ENCODE results near the gene IFNA10.
"Not testable (repeated sequence)": the region's sequence is repeated elsewhere in the genome, so short reads cannot be mapped to it uniquely, and the experiment has no call there.

IFNA10 gene

GRCh38 chr9:21213411-21214326 lies 6.7 kb upstream of the IFNA10 start:
- not testable (repeated sequence) for H3K9me3 Mint-ChIP-seq; H3K36me3 Mint-ChIP-seq (ENCODE audit: low read depth); H3K4me3 Mint-ChIP-seq; H3K27ac Mint-ChIP-seq; H3K4me1 Mint-ChIP-seq; DNase-seq
- H3K27me3 Mint-ChIP-seq (ENCODE audit: low read depth, poor library complexity): peaks cover 10% of the 10 kb centered on the region
- TF ChIP-seq, protein P1, sequence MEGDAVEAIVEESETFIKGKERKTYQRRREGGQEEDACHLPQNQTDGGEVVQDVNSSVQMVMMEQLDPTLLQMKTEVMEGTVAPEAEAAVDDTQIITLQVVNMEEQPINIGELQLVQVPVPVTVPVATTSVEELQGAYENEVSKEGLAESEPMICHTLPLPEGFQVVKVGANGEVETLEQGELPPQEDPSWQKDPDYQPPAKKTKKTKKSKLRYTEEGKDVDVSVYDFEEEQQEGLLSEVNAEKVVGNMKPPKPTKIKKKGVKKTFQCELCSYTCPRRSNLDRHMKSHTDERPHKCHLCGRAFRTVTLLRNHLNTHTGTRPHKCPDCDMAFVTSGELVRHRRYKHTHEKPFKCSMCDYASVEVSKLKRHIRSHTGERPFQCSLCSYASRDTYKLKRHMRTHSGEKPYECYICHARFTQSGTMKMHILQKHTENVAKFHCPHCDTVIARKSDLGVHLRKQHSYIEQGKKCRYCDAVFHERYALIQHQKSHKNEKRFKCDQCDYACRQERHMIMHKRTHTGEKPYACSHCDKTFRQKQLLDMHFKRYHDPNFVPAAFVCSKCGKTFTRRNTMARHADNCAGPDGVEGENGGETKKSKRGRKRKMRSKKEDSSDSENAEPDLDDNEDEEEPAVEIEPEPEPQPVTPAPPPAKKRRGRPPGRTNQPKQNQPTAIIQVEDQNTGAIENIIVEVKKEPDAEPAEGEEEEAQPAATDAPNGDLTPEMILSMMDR (IDR thresholded peaks at IDR 0.05): peak; percentile 47

DNA sequence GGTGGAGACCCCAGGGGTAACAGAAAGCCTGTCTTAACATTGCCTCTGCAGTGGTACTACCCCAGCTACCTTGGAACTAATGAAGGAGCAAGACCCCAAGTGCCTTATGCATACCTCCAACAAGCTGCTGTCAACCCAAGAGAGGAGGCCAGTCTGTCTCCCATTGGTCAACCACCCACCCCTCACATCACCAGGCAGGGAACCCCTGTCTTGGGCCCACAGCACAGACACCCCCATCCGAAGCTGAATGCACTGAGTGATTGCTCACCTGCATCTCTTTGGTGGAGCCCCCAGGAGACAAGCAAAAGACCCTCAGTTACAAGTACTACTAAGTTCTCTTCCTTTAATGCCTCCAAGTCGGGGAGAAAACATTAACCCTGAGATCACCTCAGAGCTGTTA lies 5.2 kb upstream of the IFNA10 start:
- H3K27me3 Mint-ChIP-seq (ENCODE audit: low read depth, poor library complexity); DNase-seq; H3K4me1 Mint-ChIP-seq; H3K4me3 Mint-ChIP-seq; H3K27ac Mint-ChIP-seq; H3K36me3 Mint-ChIP-seq (ENCODE audit: low read depth); H3K9me3 Mint-ChIP-seq: not testable (repeated sequence)

GRCh38 chr9:21210782-21211181 lies 3.8 kb upstream of the IFNA10 start:
- H3K4me1 Mint-ChIP-seq; H3K27ac Mint-ChIP-seq; H3K9me3 Mint-ChIP-seq; H3K27me3 Mint-ChIP-seq (ENCODE audit: low read depth, poor library complexity); DNase-seq; H3K4me3 Mint-ChIP-seq; H3K36me3 Mint-ChIP-seq (ENCODE audit: low read depth): not testable (repeated sequence)

DNA sequence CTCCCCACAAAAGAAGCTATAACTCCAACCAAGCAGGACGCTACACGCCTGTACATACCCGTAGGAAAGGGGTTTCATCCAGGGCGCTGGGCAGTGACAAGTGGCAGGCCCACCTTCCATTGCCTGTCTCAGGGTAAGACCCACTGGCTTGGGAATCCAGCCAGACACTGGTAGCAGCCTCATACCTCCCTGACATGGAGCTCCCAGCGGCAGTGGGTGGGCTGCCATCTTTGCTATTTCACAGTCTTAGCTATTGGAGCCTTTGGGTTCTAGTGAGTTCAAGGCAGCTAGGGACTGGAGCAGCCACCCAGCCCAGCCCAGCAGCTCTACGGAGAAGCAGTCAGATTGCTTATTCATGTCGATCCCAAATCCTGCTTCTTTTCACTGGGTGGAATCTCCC lies 3.4 kb upstream of the IFNA10 start:
- H3K27ac Mint-ChIP-seq: no peak overlapping the region
- DNase-seq: no peak
- peaks cover 4% of the 10 kb centered on the region for H3K9me3 Mint-ChIP-seq
- no peak overlapping the region for H3K4me3 Mint-ChIP-seq
- TF ChIP-seq, protein P1 (IDR thresholded peaks at IDR 0.05): no peak
- H3K4me1 Mint-ChIP-seq: no peaks in the 10 kb centered on the region
- H3K27me3 Mint-ChIP-seq (ENCODE audit: low read depth, poor library complexity): peaks cover 7% of the 10 kb centered on the region
- no peaks in the 10 kb centered on the region for H3K36me3 Mint-ChIP-seq (ENCODE audit: low read depth)

- DNase-seq: no peak
- no peak overlapping the region for H3K4me3 Mint-ChIP-seq
- peaks cover 13% of the 10 kb centered on the region for H3K9me3 Mint-ChIP-seq
- no peak overlapping the region for H3K27ac Mint-ChIP-seq
- no peaks in the 10 kb centered on the region for H3K4me1 Mint-ChIP-seq
- TF ChIP-seq, protein P1 (IDR thresholded peaks at IDR 0.05): no peak
- H3K27me3 Mint-ChIP-seq (ENCODE audit: low read depth, poor library complexity): peaks cover 7% of the 10 kb centered on the region
- no peaks in the 10 kb centered on the region for H3K36me3 Mint-ChIP-seq (ENCODE audit: low read depth)
Observed at GRCh38 chr9:21205204-21205603, 1.7 kb downstream of the IFNA10 start.

- H3K4me3 Mint-ChIP-seq; H3K36me3 Mint-ChIP-seq (ENCODE audit: low read depth); DNase-seq; H3K27ac Mint-ChIP-seq; H3K4me1 Mint-ChIP-seq; H3K27me3 Mint-ChIP-seq (ENCODE audit: low read depth, poor library complexity): not testable (repeated sequence)
- peaks cover 13% of the 10 kb centered on the region for H3K9me3 Mint-ChIP-seq
Observed at GRCh38 chr9:21202105-21202504, 4.8 kb downstream of the IFNA10 start, which contains the start of gene IFNA7. TSS of gene IFNA7 (minus strand) at chr9:21202205. CDS start at chr9:21202165, 40 bp downstream.

- Mint-ChIP-seq H3K27ac (peak overlapping the region; percentile 64), H3K27me3 (ENCODE audit: low read depth, poor library complexity) (peaks cover 16% of the 10 kb centered on the region)
- not testable (repeated sequence) for H3K4me1 Mint-ChIP-seq; H3K9me3 Mint-ChIP-seq; H3K4me3 Mint-ChIP-seq; H3K36me3 Mint-ChIP-seq (ENCODE audit: low read depth)
- peak; percentile 18 for DNase-seq
- TF ChIP-seq, protein P1 (IDR thresholded peaks at IDR 0.05): peak; percentile 62
Observed at GRCh38 chr9:21194867-21195776, 11.8 kb downstream of the IFNA10 start.

DNA sequence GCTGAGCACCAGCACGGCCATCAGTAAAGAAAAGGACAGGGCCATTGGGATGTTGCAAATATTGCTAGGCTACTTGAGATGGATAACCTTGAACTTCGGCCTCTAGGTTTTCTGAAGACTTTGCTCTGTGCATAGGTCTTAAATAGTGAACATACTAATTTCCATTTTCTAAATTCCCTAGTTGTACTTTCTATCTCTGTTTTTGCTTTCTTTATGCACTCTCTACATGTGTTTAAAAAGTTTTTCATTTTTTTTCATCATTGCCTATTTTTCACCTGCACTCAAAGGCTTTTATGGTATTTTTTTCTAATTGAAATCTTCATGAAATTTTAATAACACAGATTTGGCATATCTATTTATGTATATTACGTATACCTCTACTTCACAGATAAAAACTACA lies 19.5 kb downstream of the IFNA10 start, which contains the start of gene IFNA4:
Gene IFNA4, minus strand, starts transcription at position 101 of the 400 bp plus-strand sequence. Its CDS starts 56 bp downstream, at position 45.
- not testable (repeated sequence) for H3K9me3 Mint-ChIP-seq; DNase-seq; H3K27me3 Mint-ChIP-seq (ENCODE audit: low read depth, poor library complexity); H3K4me3 Mint-ChIP-seq; H3K4me1 Mint-ChIP-seq; H3K27ac Mint-ChIP-seq; H3K36me3 Mint-ChIP-seq (ENCODE audit: low read depth)
